Breast epithelium (tissue), 4 donors: Measurements from ENCODE around the gene SPTBN5. TPM values are rescaled to one million over a fixed set of nuclear protein-coding genes. Genes with fewer than 3 reads are reported as not detected.
A peak's percentile ranks its signal among the peaks of the same experiment; 100 is the strongest.

ENCODE experiments used
- DNase-seq, 2 donors: peaks; one replicate each; pipeline ENCODE4 v3.0.0-alpha.2; 2019; ENCODE audit warnings: low spot score in 2 of 2
- H3K27ac ChIP-seq, 2 donors: fragments of 200-600 bp; sonication (generic) in 1 of 2; one replicate each; pipeline ENCODE4 v1.5.1; 2016 to 2019; ENCODE audit warnings: mild to moderate bottlenecking in 1 of 2
- H3K27me3 ChIP-seq, 2 donors: fragments of 200-600 bp; sonication (generic) in 1 of 2; one replicate each; pipeline versions ENCODE4 v1.5.1 to v1.6.0; 2017 to 2019; ENCODE audit warnings: control low read depth in 1 of 2, mild to moderate bottlenecking in 1 of 2
- H3K36me3 ChIP-seq: fragments of 200-600 bp; one replicate; pipeline ENCODE4 v1.5.1; 2019
- H3K4me1 ChIP-seq, 2 donors: fragments of 200-600 bp; sonication (generic); one replicate each; pipeline ENCODE4 v1.5.1; 2016 to 2019; ENCODE audit warnings: control low read depth in 1 of 2
- H3K4me3 ChIP-seq, 3 donors: fragments of 200-600 bp; sonication (generic); 1 replicate in 2 of 3; 2 replicates in 1 of 3; pipeline ENCODE4 v1.5.1; 2016 to 2019; ENCODE audit warnings: mild to moderate bottlenecking in 3 of 3, moderate library complexity in 2 of 3
- H3K9me3 ChIP-seq, 2 donors: fragments of 200-600 bp; sonication (generic) in 1 of 2; one replicate each; pipeline ENCODE4 v1.5.1; 2016 to 2019; ENCODE audit warnings: control low read depth in 1 of 2
- CTCF ChIP-seq, 3 donors: fragments of 450-650 bp; IDR thresholded peaks; one replicate each; pipeline ENCODE4 v1.5.1; 2016 to 2017; ENCODE audit warnings: antibody characterized with exemption in 3 of 3, mild to moderate bottlenecking in 3 of 3, moderate library complexity in 3 of 3
- POLR2A ChIP-seq: fragments of 450-650 bp; IDR thresholded peaks from one replicate; pipeline ENCODE4 v1.6.1; 2016; ENCODE audit warnings: antibody characterized with exemption, mild to moderate bottlenecking, moderate library complexity
- POLR2AphosphoS5 ChIP-seq, 3 donors: sonication (generic); formaldehyde crosslinking; IDR thresholded peaks; one replicate each; pipeline ENCODE4 v1.6.1; 2017; ENCODE audit warnings: antibody characterized with exemption in 3 of 3
- intact Hi-C: fragments of 100-400 bp; cut with DNase I; formaldehyde crosslinking; loops from one replicate; pipeline ENCODE4 v1.15.1; 2023; ENCODE audit warnings: low total_unique reads
- total RNA-seq, 3 donors: library from RNA; depleted of rRNA; stranded (reverse); fragments of >200 nt; gene quantifications; one replicate each; pipeline ENCODE4 v1.1.0, GENCODE V29; 2016

The SPTBN5 gene
- total RNA-seq, 3 donors from 2014 or later: 0.16 to 2.3 (median 2.0) TPM

GRCh38 chr15:41820791-41821423, 72.9 kb downstream of the SPTBN5 start:
- Histone ChIP-seq H3K4me1 (no peaks in the 10 kb centered on the region), H3K4me3 (no peak overlapping the region), H3K27me3 (no peaks in the 10 kb centered on the region), H3K36me3 (no peaks in the 10 kb centered on the region), H3K9me3 (no peaks in the 10 kb centered on the region), H3K27ac (no peak overlapping the region)
- intact Hi-C loops: no loop called here
- no peak for TF ChIP-seq CTCF (IDR thresholded peaks at IDR 0.05)
- TF ChIP-seq POLR2AphosphoS5 (IDR thresholded peaks at IDR 0.05): no peak
- TF ChIP-seq POLR2A: no peak
- peak in 1 of 2 donors; percentile 71 for DNase-seq

DNA sequence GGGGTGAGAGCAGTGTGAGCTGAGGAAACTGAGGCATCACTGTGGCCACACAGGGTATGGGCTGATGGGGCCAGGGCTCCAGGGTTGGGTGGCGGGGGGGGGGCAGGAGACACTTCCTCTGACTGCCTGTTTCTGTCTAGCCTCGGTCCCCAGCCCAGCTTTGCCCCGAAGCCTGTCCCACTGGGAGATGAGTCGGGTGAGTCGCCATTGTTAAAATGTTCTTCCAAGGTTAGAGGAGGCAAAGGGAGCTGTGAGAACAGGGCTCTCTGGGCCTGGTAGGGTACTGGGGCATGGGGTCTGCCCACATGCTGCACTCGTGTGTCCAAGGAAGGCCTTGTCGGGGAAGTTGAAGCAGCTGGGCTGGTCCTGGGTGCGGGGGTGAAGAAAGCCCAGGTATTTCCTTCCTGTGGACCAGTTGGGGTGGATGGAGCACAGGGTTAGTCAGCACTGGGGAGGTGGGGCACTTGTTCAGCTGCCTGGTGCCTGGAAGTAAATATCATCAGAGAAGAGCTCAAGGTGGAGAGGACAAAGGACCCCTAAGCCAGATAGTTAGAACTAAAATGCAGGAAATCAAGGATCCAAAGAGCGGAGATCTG, 74.3 kb downstream of the SPTBN5 start:
- no peaks in the 10 kb centered on the region for H3K27me3 ChIP-seq
- intact Hi-C loops: loop anchor here (5.0 kb wide), 1 partner anchor 47 kb away; the partner anchor contains the start of gene MAPKBP1
- H3K4me1 ChIP-seq: no peaks in the 10 kb centered on the region
- H3K9me3 ChIP-seq: no peaks in the 10 kb centered on the region
- DNase-seq: no peak
- H3K36me3 ChIP-seq: no peaks in the 10 kb centered on the region
- TF ChIP-seq CTCF (IDR thresholded peaks at IDR 0.05): no peak
- TF ChIP-seq POLR2A: no peak
- TF ChIP-seq POLR2AphosphoS5 (IDR thresholded peaks at IDR 0.05): no peak
- H3K27ac ChIP-seq: no peak overlapping the region
- H3K4me3 ChIP-seq: no peak overlapping the region

DNA sequence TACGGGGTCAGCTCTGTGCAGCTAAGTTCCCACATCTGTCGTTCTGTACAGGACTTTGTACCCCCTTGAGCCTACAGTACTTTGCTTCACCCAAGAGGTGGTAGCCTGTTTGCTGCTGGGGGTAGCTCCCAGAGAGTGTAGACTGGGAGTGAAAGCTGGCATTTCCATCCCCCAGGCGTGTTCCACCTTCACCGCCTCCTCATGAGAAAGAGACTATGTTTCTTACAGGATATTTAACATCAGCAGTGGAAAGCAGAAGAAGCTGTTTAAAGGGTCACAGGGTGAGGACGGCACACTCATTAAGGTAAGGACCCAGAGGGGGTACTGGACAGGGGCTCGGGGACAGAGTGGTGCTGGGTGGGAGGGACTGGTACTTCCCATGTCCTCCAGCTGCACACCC, 76.1 kb downstream of the SPTBN5 start:
- intact Hi-C loops: loop anchor here (5.0 kb wide), 1 partner anchor 45 kb away; the partner anchor contains the start of gene MAPKBP1
- no peak overlapping the region for H3K27ac ChIP-seq
- H3K4me3 ChIP-seq: no peak overlapping the region
- H3K27me3 ChIP-seq: no peaks in the 10 kb centered on the region
- TF ChIP-seq CTCF (IDR thresholded peaks at IDR 0.05) (no peak), POLR2AphosphoS5 (IDR thresholded peaks at IDR 0.05) (no peak), POLR2A (no peak)
- no peaks in the 10 kb centered on the region for H3K4me1 ChIP-seq
- H3K9me3 ChIP-seq: no peaks in the 10 kb centered on the region
- DNase-seq: no peak
- peaks cover 12% of the 10 kb centered on the region for H3K36me3 ChIP-seq

- Histone ChIP-seq H3K27me3 (no peaks in the 10 kb centered on the region), H3K9me3 (no peaks in the 10 kb centered on the region), H3K4me3 (no peak overlapping the region), H3K36me3 (peaks cover 12% of the 10 kb centered on the region), H3K4me1 (no peaks in the 10 kb centered on the region), H3K27ac (no peak overlapping the region)
- no peak for DNase-seq
- TF ChIP-seq POLR2A (no peak), POLR2AphosphoS5 (IDR thresholded peaks at IDR 0.05) (no peak), CTCF (IDR thresholded peaks at IDR 0.05) (no peak)
- intact Hi-C loops: loop anchor here (5.0 kb wide), 1 partner anchor 45 kb away; the partner anchor contains the start of gene MAPKBP1
Measured at GRCh38 chr15:41817327-41817726, 76.5 kb downstream of the SPTBN5 start.

DNA sequence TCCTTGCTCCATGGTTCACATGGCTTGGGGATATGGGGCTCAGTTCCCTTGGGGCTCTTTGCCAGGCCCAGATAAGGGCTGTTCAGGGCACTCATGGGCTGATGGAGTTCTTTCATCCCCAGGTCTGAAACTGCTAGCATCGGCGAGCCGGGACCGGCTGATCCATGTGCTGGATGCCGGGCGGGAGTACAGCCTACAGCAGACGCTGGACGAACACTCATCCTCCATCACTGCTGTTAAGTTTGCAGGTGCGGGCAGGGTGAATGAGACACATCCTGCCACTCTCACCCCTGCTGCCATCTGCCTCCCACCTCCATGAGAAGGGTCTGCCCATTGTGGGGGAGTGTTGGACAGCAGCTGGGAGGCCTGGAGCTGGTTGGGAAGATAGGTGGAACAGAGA, 77.1 kb downstream of the SPTBN5 start:
- Histone ChIP-seq H3K4me1 (no peaks in the 10 kb centered on the region), H3K36me3 (peaks cover 12% of the 10 kb centered on the region), H3K9me3 (no peaks in the 10 kb centered on the region), H3K27me3 (no peaks in the 10 kb centered on the region), H3K4me3 (no peak overlapping the region), H3K27ac (no peak overlapping the region)
- intact Hi-C loops: loop anchor here (5.0 kb wide), 1 partner anchor 44 kb away; the partner anchor contains the start of gene MAPKBP1
- DNase-seq: no peak
- TF ChIP-seq POLR2AphosphoS5 (IDR thresholded peaks at IDR 0.05) (no peak), POLR2A (no peak)
